ENCODE data around the gene LSS.

The LSS gene

DNA sequence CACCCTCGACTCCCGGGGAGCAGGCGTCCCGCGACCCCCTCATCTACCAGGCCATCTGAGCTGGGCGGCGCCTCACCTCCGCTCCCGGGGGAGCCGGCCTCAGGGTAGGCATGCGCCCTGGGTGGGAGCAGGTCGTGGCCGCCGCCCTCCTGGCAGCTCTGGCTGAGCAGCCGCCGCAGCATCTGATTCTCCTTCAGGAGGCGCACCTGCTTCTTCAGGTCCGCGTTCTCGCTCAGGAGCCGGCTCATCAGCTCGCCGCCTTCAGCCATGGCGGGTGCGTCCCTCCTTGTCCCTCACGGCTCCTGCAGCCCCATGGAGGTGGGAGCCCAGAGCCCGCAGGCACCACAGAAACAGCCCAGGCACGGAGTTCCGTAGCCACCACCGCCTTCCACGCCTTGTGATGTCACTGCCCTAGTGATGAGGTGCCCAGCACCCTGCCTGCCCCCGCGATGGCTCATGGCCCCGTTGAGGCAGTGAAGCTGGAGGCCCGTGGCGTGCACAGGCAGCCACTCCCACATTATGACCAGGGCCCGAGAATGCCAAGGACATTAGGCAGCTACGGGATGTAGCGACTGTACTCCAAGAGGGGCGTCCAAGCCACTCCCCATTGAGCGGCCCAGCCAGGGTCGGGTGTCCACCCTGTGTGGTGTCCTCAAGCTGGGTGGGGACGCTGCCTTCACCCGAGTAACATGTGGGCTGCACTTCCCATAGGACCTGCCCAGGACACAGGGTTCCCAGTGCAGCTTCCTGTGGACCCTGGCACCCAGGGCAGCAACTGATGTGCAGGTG, 45.8 kb downstream of the LSS start:
- no peak for TF ChIP-seq GATA2 (IDR thresholded peaks at IDR 0.05; ENCODE audit: low read depth, low read length)
- no peak for TF ChIP-seq GATA3 (IDR thresholded peaks at IDR 0.05; ENCODE audit: low read depth, low read length)

DNA sequence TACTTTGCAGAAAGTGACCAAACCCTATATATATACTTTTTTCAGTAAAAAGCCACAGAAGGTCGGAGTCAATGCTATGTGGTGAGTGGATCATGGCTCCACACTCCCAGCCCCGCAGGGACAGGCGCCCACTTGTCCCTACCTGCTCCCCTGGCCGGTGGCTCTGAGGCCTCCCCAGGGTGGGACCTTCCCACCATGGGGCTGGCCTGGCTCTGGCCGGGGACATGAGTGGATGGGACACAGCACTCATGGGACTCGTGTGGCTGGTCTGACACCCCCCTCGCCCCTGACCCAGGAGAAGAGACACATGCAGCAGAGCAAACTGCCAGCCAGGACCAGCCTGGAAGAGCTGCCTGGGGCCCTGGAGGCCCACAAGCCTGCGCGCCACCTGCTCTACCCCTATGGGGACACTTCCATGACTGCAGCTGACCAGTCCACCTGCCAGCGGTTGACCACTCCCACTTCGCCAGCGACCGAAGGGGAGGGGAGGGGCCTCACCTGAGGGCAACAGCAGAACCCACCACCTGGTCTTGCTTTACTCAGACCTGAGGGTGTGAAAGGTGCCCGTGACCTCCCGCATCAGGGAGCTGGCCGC, 46.5 kb downstream of the LSS start:
- TF ChIP-seq GATA3 (IDR thresholded peaks at IDR 0.05; ENCODE audit: low read depth, low read length): no peak
- no peak for TF ChIP-seq GATA2 (IDR thresholded peaks at IDR 0.05; ENCODE audit: low read depth, low read length)

GRCh38 chr21:46181436-46181835, 47.1 kb downstream of the LSS start:
- no peak for TF ChIP-seq GATA3 (IDR thresholded peaks at IDR 0.05; ENCODE audit: low read depth, low read length)
- no peak for TF ChIP-seq GATA2 (IDR thresholded peaks at IDR 0.05; ENCODE audit: low read depth, low read length)

- TF ChIP-seq GATA3 (IDR thresholded peaks at IDR 0.05; ENCODE audit: low read depth, low read length): no peak
- TF ChIP-seq GATA2 (IDR thresholded peaks at IDR 0.05; ENCODE audit: low read depth, low read length): no peak
Measured at GRCh38 chr21:46180778-46181391, 47.7 kb downstream of the LSS start.

DNA sequence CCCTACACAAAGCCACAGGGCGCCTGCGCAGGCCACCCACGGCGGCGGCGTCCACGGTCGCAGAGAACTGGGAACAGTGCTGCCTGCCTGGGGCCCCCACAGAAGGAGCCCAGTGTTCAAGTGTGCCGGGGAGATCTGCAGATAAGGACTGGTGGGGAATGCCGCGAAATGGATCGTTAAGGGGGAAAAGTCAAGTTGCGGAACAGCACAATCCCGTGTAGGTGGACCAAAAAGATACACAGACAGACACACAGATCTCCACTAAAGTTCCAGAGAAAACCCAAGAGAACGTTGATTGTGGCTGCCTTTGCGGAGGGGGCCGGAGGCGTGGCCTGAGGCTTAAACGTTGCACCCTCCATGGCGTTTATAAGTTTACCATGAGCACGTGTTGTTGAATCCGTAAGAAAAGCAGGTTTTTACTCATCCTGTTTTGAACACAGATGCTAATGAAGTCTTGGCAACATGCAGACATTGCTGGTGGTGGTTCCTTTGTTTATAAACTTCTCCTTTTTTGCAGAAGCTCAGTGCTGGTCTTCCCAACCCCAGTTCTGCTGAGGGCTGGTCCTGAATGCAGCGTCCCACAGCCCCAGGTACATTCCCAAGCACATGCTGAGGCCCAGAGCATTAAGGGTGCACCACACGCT, 48.4 kb downstream of the LSS start:
- TF ChIP-seq GATA3 (IDR thresholded peaks at IDR 0.05; ENCODE audit: low read depth, low read length): no peak
- TF ChIP-seq GATA2 (IDR thresholded peaks at IDR 0.05; ENCODE audit: low read depth, low read length): no peak

GRCh38 chr21:46179708-46180078, 48.9 kb downstream of the LSS start:
- TF ChIP-seq GATA3 (IDR thresholded peaks at IDR 0.05; ENCODE audit: low read depth, low read length) (no peak), GATA2 (IDR thresholded peaks at IDR 0.05; ENCODE audit: low read depth, low read length) (no peak)

DNA sequence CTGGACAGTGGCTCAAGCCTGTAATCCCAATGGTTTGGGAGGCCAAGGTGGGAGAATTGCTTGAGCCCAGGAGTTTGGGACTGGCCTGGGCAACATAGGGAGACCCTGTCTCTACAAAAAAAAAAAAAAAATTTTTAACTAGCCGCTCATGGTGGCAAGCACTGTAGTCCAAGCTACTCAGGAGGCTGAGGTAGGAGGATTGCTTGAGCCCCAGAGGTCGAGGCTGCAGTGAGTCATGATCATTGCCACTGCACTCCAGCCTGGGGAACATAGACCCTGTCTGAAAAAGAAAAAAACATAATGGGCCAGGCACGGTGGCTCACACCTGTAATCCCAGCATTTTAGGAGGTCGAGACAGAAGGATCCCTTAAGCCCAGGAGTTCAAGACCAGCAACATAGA, 49.6 kb downstream of the LSS start:
- TF ChIP-seq GATA2 (IDR thresholded peaks at IDR 0.05; ENCODE audit: low read depth, low read length): no peak
- no peak for TF ChIP-seq GATA3 (IDR thresholded peaks at IDR 0.05; ENCODE audit: low read depth, low read length)

GRCh38 chr21:46173573-46173972, 55.0 kb downstream of the LSS start:
- TF ChIP-seq GATA2 (IDR thresholded peaks at IDR 0.05; ENCODE audit: low read depth, low read length) (no peak), GATA3 (IDR thresholded peaks at IDR 0.05; ENCODE audit: low read depth, low read length) (no peak)

- TF ChIP-seq GATA2 (IDR thresholded peaks at IDR 0.05; ENCODE audit: low read depth, low read length) (no peak), GATA3 (IDR thresholded peaks at IDR 0.05; ENCODE audit: low read depth, low read length) (no peak)
Measured at GRCh38 chr21:46172863-46173528, 55.6 kb downstream of the LSS start.

DNA sequence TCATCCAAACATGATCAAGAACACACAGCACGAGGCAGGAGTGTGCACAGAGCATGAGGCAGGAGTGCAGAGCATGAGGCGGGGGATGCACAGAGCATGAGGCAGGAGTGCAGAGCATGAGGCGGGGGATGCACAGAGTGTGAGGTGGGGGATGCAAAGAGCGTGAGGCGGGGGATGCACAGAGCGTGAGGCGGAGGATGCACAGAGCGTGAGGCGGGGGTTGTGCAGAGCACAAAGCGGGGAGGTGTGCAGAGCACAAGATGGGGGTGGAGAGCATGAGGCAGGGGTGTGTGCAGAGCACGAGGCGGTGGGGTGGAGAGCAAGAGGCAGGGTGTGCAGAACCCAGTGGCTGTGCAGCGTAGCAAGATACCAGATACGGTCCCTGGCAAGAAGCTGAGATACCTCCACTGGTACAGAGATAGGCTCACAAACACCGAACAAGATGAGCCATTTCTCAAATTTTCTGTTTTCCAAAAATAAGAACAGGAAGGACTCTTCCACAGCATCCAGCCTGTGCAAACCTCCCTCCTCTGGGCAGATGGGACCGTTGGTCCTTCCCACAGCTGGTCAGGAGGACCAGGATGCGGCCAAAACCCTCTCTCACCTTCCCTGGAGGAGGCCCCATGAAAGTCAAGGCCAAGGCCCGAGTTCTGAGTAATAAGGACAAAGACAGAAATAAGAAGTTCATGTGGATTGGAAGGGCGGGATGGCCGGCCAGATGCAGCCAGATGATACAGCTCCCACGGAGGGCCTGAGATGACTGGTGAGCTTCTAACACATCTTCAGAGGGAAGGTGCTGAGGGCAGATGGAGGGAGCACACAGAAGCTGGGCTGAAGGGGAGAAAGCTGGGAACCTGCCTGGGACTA, 56.3 kb downstream of the LSS start:
- TF ChIP-seq GATA2 (IDR thresholded peaks at IDR 0.05; ENCODE audit: low read depth, low read length) (no peak), GATA3 (IDR thresholded peaks at IDR 0.05; ENCODE audit: low read depth, low read length) (no peak)

GRCh38 chr21:46171585-46171984, 57.0 kb downstream of the LSS start:
- no peak for TF ChIP-seq GATA3 (IDR thresholded peaks at IDR 0.05; ENCODE audit: low read depth, low read length)
- TF ChIP-seq GATA2 (IDR thresholded peaks at IDR 0.05; ENCODE audit: low read depth, low read length): no peak

- TF ChIP-seq GATA3 (IDR thresholded peaks at IDR 0.05; ENCODE audit: low read depth, low read length) (no peak), GATA2 (IDR thresholded peaks at IDR 0.05; ENCODE audit: low read depth, low read length) (no peak)
Measured at GRCh38 chr21:46168659-46169386, 59.8 kb downstream of the LSS start.

- TF ChIP-seq GATA2 (IDR thresholded peaks at IDR 0.05; ENCODE audit: low read depth, low read length): no peak
Measured at GRCh38 chr21:46168238-46168637, 60.3 kb downstream of the LSS start.

All from SH-SY5Y (cell line).